Loucy (cell line): ENCODE measurements around the gene PAN2.
A peak's percentile ranks its signal among the peaks of the same experiment; 100 is the strongest.

Experiments
- H2AFZ ChIP-seq: fragments of 200-600 bp; sonication (generic); 2 replicates; pipeline ENCODE4 v1.6.0; 2016; ENCODE audit warnings: antibody characterized with exemption, mild to moderate bottlenecking, low read length, moderate library complexity
- H3F3A ChIP-seq: fragments of 200-600 bp; 2 replicates; pipeline ENCODE4 v1.6.0; 2016; ENCODE audit warnings: antibody characterized with exemption, low read depth, mild to moderate bottlenecking
- H3K27me3 ChIP-seq: fragments of 200-600 bp; sonication (generic); 2 replicates; pipeline ENCODE4 v1.6.1; 2014; ENCODE audit warnings: low read length, mild to moderate bottlenecking; ENCODE audit not compliant: insufficient read depth, poor library complexity, severe bottlenecking
- H3K36me3 ChIP-seq: fragments of 200-600 bp; sonication (generic); 2 replicates; pipeline ENCODE4 v1.6.1; 2016; ENCODE audit warnings: low read length; ENCODE audit not compliant: insufficient read depth
- H3K4me1 ChIP-seq: fragments of 200-600 bp; sonication (generic); 2 replicates; pipeline ENCODE4 v1.5.1; 2014; ENCODE audit warnings: low read length, mild to moderate bottlenecking; ENCODE audit not compliant: insufficient read depth, poor library complexity, severe bottlenecking
- H3K4me2 ChIP-seq: fragments of 200-600 bp; sonication (generic); 2 replicates; pipeline ENCODE4 v1.6.0; 2014; ENCODE audit warnings: antibody characterized with exemption, low read length, low read depth, mild to moderate bottlenecking; ENCODE audit not compliant: poor library complexity, severe bottlenecking
- H3K4me3 ChIP-seq: fragments of 200-600 bp; sonication (generic); 2 replicates; pipeline ENCODE4 v1.5.1; 2014; ENCODE audit warnings: low read length, mild to moderate bottlenecking, mixed read lengths; ENCODE audit not compliant: poor library complexity, severe bottlenecking
- H3K79me2 ChIP-seq: fragments of 200-600 bp; sonication (generic); 2 replicates; pipeline ENCODE4 v1.6.1; 2014; ENCODE audit warnings: low read length; ENCODE audit not compliant: insufficient read depth
- H3K9ac ChIP-seq: fragments of 200-600 bp; sonication (generic); 2 replicates; pipeline ENCODE4 v1.6.0; 2014; ENCODE audit warnings: mild to moderate bottlenecking, low read depth, low read length, moderate library complexity; ENCODE audit not compliant: poor library complexity, severe bottlenecking
- H3K9me2 ChIP-seq: fragments of 200-600 bp; sonication (generic); replicated peaks from 2 replicates; pipeline ENCODE4 v1.6.1; 2016; ENCODE audit warnings: low read depth, low read length, mixed read lengths
- H3K9me3 ChIP-seq: fragments of 200-600 bp; sonication (generic); 2 replicates; pipeline ENCODE4 v1.6.1; 2014; ENCODE audit warnings: mild to moderate bottlenecking, antibody characterized with exemption, low read length, low read depth; ENCODE audit not compliant: insufficient read depth
- H4K20me1 ChIP-seq: fragments of 200-600 bp; sonication (generic); 2 replicates; pipeline ENCODE4 v1.6.0; 2014; ENCODE audit warnings: antibody characterized with exemption, low read length, mild to moderate bottlenecking; ENCODE audit not compliant: insufficient read depth, poor library complexity, severe bottlenecking
- EZH2phosphoT487 ChIP-seq: fragments of 200-600 bp; IDR thresholded peaks from 2 replicates; pipeline ENCODE4 v1.6.1; 2018; ENCODE audit warnings: antibody characterized with exemption, mild to moderate bottlenecking, moderate library complexity, borderline replicate concordance
- TF ChIP-seq, protein P1 (sequence below): fragments of 200-600 bp; sonication (generic); conservative IDR thresholded peaks from 2 replicates; pipeline ENCODE4 v1.5.1; 2014; ENCODE audit warnings: mild to moderate bottlenecking, antibody characterized with exemption, low read length

PAN2 gene

DNA sequence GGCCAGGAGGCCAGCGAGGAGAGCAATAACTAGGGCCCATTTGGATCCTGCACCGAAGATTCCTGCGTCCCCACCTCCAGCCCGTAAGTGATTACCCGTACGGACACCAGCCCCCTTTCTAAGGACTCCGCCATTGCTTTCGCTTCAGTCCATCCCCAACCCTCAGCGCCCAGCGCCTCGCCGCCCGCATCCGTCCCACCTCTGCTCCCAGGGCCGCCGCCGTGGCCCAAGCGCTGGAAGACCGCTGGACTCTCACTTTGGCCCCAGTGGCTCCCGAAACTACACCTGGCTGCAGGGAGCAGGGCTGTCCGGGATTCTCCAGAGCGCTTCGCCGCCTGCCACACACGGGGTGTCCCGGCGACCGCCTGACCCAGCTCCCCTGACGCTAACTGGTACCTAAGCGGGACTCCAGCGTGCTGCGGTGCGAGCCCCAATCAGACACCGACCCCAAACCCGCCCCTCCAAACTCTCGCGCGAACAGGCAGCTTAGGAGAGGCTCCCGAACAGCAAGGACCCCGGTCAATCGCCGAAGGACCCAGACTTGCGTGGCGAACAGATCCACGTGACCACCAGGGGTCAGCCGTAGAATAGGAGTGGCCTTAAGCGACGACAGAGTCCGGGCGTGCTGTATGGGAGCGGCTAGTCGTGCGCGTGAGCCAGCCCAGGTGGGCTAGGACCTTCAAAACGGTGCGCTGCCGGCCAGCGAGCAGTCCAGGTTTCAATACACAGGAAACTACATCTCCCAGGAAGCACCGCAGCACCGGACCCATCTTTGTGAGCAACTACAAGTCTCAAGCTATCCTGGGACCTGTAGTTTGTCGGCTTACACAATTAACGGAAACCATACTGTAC is 18.0 kb downstream of the PAN2 start, which contains the start of gene CNPY2:
TSS of gene CNPY2 (minus strand) at position 367 of the 852 bp plus-strand sequence. CDS start 771 bp downstream, outside the sequence.
- no peaks in the 10 kb centered on the region for H3K9me3 ChIP-seq
- H3F3A ChIP-seq = no peaks in the 10 kb centered on the region
- peaks cover 20% of the 10 kb centered on the region for H3K79me2 ChIP-seq
- no peaks in the 10 kb centered on the region for H4K20me1 ChIP-seq
- peak within 1 kb of the TSS; percentile 97 for H3K9ac ChIP-seq
- H3K27me3 ChIP-seq = no peaks in the 10 kb centered on the region
- H2AFZ ChIP-seq = peak within 1 kb of the TSS; percentile 98
- peak within 1 kb of the TSS; percentile 93 for H3K4me2 ChIP-seq
- no peaks in the 10 kb centered on the region for H3K9me2 ChIP-seq
- H3K4me1 ChIP-seq = peaks cover 14% of the 10 kb centered on the region
- H3K36me3 ChIP-seq = no peaks in the 10 kb centered on the region
- H3K4me3 ChIP-seq = peak within 1 kb of the TSS; percentile 100
- TF ChIP-seq, protein P1, sequence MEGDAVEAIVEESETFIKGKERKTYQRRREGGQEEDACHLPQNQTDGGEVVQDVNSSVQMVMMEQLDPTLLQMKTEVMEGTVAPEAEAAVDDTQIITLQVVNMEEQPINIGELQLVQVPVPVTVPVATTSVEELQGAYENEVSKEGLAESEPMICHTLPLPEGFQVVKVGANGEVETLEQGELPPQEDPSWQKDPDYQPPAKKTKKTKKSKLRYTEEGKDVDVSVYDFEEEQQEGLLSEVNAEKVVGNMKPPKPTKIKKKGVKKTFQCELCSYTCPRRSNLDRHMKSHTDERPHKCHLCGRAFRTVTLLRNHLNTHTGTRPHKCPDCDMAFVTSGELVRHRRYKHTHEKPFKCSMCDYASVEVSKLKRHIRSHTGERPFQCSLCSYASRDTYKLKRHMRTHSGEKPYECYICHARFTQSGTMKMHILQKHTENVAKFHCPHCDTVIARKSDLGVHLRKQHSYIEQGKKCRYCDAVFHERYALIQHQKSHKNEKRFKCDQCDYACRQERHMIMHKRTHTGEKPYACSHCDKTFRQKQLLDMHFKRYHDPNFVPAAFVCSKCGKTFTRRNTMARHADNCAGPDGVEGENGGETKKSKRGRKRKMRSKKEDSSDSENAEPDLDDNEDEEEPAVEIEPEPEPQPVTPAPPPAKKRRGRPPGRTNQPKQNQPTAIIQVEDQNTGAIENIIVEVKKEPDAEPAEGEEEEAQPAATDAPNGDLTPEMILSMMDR = no peak
- no peak for TF ChIP-seq EZH2phosphoT487

DNA sequence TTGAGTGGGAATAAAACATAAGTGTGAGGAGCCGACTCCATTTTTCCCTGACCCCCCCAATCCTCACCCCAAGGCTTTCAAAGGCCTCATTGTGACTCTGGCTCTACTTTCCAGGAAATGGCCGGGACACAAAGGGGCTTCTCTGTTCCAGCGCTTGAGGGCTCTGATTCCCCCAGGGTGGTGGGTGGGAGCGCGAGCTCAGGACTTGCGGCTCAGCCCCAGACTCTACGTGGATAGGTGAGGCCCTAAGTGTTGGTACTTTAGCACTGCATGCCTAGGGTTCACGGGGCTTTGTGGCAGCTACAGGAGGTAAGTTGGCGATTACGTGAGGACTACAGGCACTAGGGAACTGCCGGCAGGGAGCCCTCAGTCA is 18.6 kb downstream of the PAN2 start:
- Histone ChIP-seq H3K36me3 (no peaks in the 10 kb centered on the region), H3K4me3 (peak overlapping the region; percentile 100), H3K9me2 (no peaks in the 10 kb centered on the region), H3K9ac (peak overlapping the region; percentile 97), H3K27me3 (no peaks in the 10 kb centered on the region), H3F3A (no peaks in the 10 kb centered on the region), H2AFZ (peak overlapping the region; percentile 98), H3K9me3 (no peaks in the 10 kb centered on the region), H3K79me2 (peaks cover 20% of the 10 kb centered on the region), H3K4me2 (peak overlapping the region; percentile 93), H4K20me1 (no peaks in the 10 kb centered on the region), H3K4me1 (peaks cover 14% of the 10 kb centered on the region)
- no peak for TF ChIP-seq EZH2phosphoT487
- TF ChIP-seq, protein P1 = no peak

DNA sequence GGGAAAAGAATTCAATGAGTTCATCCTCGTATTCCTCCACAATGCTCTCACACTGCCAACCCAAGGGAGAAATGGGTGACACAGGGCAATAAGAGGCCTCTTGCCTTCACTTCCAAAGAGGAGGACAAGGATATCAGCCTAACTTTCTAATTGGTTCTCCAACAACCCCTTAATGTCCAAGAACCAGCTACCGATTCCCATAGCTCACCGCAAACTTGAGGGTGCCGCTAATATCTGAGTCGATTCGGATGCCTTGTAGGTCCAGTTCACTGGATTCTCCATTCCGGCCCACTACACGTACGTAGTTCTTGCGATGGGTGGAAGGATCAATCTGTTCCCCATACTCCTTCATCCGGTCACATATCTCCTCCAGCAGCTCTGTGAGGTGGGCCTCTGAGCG is 22.8 kb downstream of the PAN2 start:
- no peak overlapping the region for H2AFZ ChIP-seq
- H3K9me2 ChIP-seq = no peaks in the 10 kb centered on the region
- TF ChIP-seq EZH2phosphoT487 = no peak
- TF ChIP-seq, protein P1 = no peak
- no peak overlapping the region for H3K9ac ChIP-seq
- no peaks in the 10 kb centered on the region for H3K36me3 ChIP-seq
- H3K9me3 ChIP-seq = no peaks in the 10 kb centered on the region
- H3K79me2 ChIP-seq = peaks cover 20% of the 10 kb centered on the region
- peaks cover 14% of the 10 kb centered on the region for H3K4me1 ChIP-seq
- H4K20me1 ChIP-seq = no peaks in the 10 kb centered on the region
- no peaks in the 10 kb centered on the region for H3F3A ChIP-seq
- no peak overlapping the region for H3K4me3 ChIP-seq
- no peak overlapping the region for H3K4me2 ChIP-seq
- H3K27me3 ChIP-seq = no peaks in the 10 kb centered on the region
